HG03135 (cell line): ENCODE results near the gene PDIA4.
"Not testable (repeated sequence)": the region's sequence is repeated elsewhere in the genome, so short reads cannot be mapped to it uniquely, and the experiment has no call there.

Experiments used
- ATAC-seq: cut with Tn5 transposase; IDR thresholded peaks from one replicate; pipeline ENCODE4 v1.9.1; 2021; ENCODE audit warnings: mild to moderate bottlenecking, moderate library complexity; ENCODE audit not compliant: unreplicated experiment

Gene PDIA4

GRCh38 chr7:149036676-149037075 is 8.4 kb upstream of the PDIA4 start:
- ATAC-seq, result no peak

- ATAC-seq, result no peak
These were observed 3.1 kb upstream of the PDIA4 start for GRCh38 chr7:149031353-149031910.

- not testable (repeated sequence) for ATAC-seq
These were observed 2.1 kb upstream of the PDIA4 start for GRCh38 chr7:149030439-149030838.

GRCh38 chr7:149027611-149028345 is 527 bp downstream of the PDIA4 start:
- ATAC-seq, result no peak

GRCh38 chr7:149027055-149027454 is 1.2 kb downstream of the PDIA4 start:
- no peak for ATAC-seq

GRCh38 chr7:149023662-149024061 is 4.6 kb downstream of the PDIA4 start:
- ATAC-seq, result no peak

GRCh38 chr7:149022756-149023360 is 5.4 kb downstream of the PDIA4 start:
- no peak for ATAC-seq

- ATAC-seq, result no peak
These were observed 6.6 kb downstream of the PDIA4 start for GRCh38 chr7:149021725-149022062.

- no peak for ATAC-seq
These were observed 7.8 kb downstream of the PDIA4 start for GRCh38 chr7:149020483-149020882.

- no peak for ATAC-seq
These were observed 11.4 kb downstream of the PDIA4 start for GRCh38 chr7:149016876-149017275.

GRCh38 chr7:149014309-149014708 is 14.0 kb downstream of the PDIA4 start:
- no peak for ATAC-seq

- no peak for ATAC-seq
These were observed 14.4 kb downstream of the PDIA4 start for GRCh38 chr7:149013876-149014275.

GRCh38 chr7:149012730-149013129 is 15.6 kb downstream of the PDIA4 start:
- not testable (repeated sequence) for ATAC-seq

GRCh38 chr7:149011491-149011890 is 16.8 kb downstream of the PDIA4 start:
- ATAC-seq, result no peak

GRCh38 chr7:149010451-149010850 is 17.9 kb downstream of the PDIA4 start:
- no peak for ATAC-seq

GRCh38 chr7:149009527-149009926 is 18.8 kb downstream of the PDIA4 start:
- ATAC-seq, result no peak

GRCh38 chr7:149007611-149008010 is 20.7 kb downstream of the PDIA4 start:
- ATAC-seq, result no peak

GRCh38 chr7:149007146-149007545 is 21.2 kb downstream of the PDIA4 start:
- no peak for ATAC-seq

- no peak for ATAC-seq
These were observed 22.0 kb downstream of the PDIA4 start for GRCh38 chr7:149006345-149006725.

GRCh38 chr7:149005427-149006344 is 22.6 kb downstream of the PDIA4 start:
- ATAC-seq, result no peak
